Neural crest cell (in vitro differentiated cells): ENCODE results near the gene BTBD2. TPM values are rescaled to one million over a fixed set of nuclear protein-coding genes. Genes with fewer than 3 reads are reported as not detected.

Experiments
- DNase-seq: peaks from one replicate; pipeline ENCODE4 v3.0.0; 2021; ENCODE audit warnings: low read depth, mixed read lengths, low spot score
- H3K27ac Mint-ChIP-seq: one replicate; pipeline ENCODE4 v1.8.0; 2021; ENCODE audit warnings: mild to moderate bottlenecking, mixed read lengths; ENCODE audit not compliant: unreplicated experiment
- H3K27me3 Mint-ChIP-seq: 2 replicates; pipeline ENCODE4 v1.8.0; 2021; ENCODE audit warnings: low read depth, mild to moderate bottlenecking, mixed read lengths
- H3K36me3 Mint-ChIP-seq: 2 replicates; pipeline ENCODE4 v1.8.0; 2021; ENCODE audit warnings: low read depth, mild to moderate bottlenecking, mixed read lengths
- H3K4me1 Mint-ChIP-seq: 2 replicates; pipeline ENCODE4 v1.8.0; 2021; ENCODE audit warnings: mixed read lengths
- H3K4me3 Mint-ChIP-seq: one replicate; pipeline ENCODE4 v1.8.0; 2021; ENCODE audit warnings: mild to moderate bottlenecking, mixed read lengths
- H3K9me3 Mint-ChIP-seq: 2 replicates; pipeline ENCODE4 v1.8.0; 2021; ENCODE audit warnings: mixed read lengths
- long read RNA-seq: library from polyadenylated mRNA; unstranded; transcript quantifications from one replicate; pipeline ENCODE4 v2.0.0, GENCODE V29; 2020
- total RNA-seq: library from RNA; stranded (reverse); gene quantifications from 2 replicates; pipeline ENCODE4 v1.2.1, GENCODE V29; 2021
- TF ChIP-seq, protein P1 (sequence below): fragments of 200-600 bp; sonication (generic); conservative IDR thresholded peaks from 2 replicates; pipeline ENCODE4 v1.5.0; 2021; ENCODE audit warnings: antibody characterized with exemption, mild to moderate bottlenecking

BTBD2 gene
- 138 and 142 TPM in 2 replicates for total RNA-seq
- long read RNA-seq = 0 reads

GRCh38 chr19:2015608-2015950 lies at the start of gene BTBD2:
Gene BTBD2 (minus strand): TSS chr19:2015714. CDS start chr19:2015703, 11 bp downstream.
- peaks cover 16% of the 10 kb centered on the region for H3K4me1 Mint-ChIP-seq
- peak within 1 kb of the TSS; percentile 61 for H3K4me3 Mint-ChIP-seq
- no peaks in the 10 kb centered on the region for H3K9me3 Mint-ChIP-seq
- no peaks in the 10 kb centered on the region for H3K27me3 Mint-ChIP-seq
- H3K36me3 Mint-ChIP-seq = no peaks in the 10 kb centered on the region
- DNase-seq = no peak
- no peak within 1 kb of the TSS for H3K27ac Mint-ChIP-seq
- TF ChIP-seq, protein P1, sequence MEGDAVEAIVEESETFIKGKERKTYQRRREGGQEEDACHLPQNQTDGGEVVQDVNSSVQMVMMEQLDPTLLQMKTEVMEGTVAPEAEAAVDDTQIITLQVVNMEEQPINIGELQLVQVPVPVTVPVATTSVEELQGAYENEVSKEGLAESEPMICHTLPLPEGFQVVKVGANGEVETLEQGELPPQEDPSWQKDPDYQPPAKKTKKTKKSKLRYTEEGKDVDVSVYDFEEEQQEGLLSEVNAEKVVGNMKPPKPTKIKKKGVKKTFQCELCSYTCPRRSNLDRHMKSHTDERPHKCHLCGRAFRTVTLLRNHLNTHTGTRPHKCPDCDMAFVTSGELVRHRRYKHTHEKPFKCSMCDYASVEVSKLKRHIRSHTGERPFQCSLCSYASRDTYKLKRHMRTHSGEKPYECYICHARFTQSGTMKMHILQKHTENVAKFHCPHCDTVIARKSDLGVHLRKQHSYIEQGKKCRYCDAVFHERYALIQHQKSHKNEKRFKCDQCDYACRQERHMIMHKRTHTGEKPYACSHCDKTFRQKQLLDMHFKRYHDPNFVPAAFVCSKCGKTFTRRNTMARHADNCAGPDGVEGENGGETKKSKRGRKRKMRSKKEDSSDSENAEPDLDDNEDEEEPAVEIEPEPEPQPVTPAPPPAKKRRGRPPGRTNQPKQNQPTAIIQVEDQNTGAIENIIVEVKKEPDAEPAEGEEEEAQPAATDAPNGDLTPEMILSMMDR = no peak

DNA sequence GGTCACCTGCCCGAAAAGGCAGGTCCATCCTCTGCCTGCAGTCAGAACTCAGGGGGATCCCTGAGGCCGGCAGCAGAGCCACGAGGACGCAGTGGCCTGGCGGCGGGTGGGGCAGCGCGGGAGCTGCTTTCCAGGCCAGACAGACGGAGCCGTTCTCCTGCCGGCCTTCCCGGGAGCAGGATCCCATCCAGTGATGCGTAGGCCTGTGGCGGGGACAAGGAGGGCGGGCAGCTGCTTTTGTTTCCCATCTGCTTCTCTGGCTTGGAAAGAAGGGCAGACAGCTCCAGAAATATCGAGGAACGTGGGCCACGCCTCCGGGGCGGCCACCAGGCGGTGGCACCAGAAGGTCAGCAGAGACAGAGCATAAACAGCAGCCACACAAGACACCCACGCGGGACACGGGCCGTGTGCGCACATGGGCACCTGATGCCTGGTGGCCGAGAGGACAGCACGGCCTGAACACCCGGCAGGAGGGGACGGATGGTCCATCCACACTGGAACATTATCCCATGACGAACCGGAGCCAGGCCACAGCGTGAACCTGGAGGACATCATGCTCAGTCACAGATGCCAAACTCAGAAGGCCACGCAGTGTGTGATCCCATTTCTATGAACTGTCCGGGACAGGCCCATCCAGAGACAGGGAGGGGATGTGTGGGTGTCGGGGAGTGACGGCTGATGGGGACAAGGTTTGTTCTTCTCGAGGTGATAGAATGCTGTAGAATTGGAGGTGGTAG lies 49.4 kb upstream of the BTBD2 start:
- no peaks in the 10 kb centered on the region for H3K9me3 Mint-ChIP-seq
- H3K27ac Mint-ChIP-seq = no peak overlapping the region
- TF ChIP-seq, protein P1 = no peak
- no peaks in the 10 kb centered on the region for H3K27me3 Mint-ChIP-seq
- H3K4me1 Mint-ChIP-seq = peaks cover 41% of the 10 kb centered on the region
- H3K4me3 Mint-ChIP-seq = peak overlapping the region; percentile 49
- no peak for DNase-seq
- H3K36me3 Mint-ChIP-seq = no peaks in the 10 kb centered on the region

GRCh38 chr19:2064395-2064787 lies 48.9 kb upstream of the BTBD2 start:
- H3K36me3 Mint-ChIP-seq = no peaks in the 10 kb centered on the region
- no peaks in the 10 kb centered on the region for H3K9me3 Mint-ChIP-seq
- H3K27me3 Mint-ChIP-seq = no peaks in the 10 kb centered on the region
- peaks cover 39% of the 10 kb centered on the region for H3K4me1 Mint-ChIP-seq
- TF ChIP-seq, protein P1 = no peak
- no peak for DNase-seq
- no peak overlapping the region for H3K27ac Mint-ChIP-seq
- H3K4me3 Mint-ChIP-seq = peak overlapping the region; percentile 49

DNA sequence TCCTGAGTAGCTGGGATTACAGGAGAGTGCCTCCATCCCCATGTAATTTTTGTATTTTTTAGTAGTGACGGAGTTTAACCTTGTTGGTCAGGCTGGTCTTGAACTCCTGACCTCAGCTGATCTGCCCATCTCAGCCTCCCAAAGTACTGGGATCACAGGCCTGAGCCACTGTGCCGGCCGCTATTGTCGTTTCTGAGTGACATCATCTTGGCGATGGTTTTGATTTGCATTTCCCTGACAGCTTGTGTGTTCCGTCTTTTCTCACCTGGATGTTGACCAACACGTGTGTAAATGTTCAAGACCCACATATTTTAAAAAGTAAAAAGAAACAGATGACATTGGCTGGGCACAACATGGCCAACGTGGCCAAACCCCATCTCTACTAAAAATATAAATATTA lies 48.3 kb upstream of the BTBD2 start:
- H3K4me3 Mint-ChIP-seq = peak overlapping the region; percentile 54
- peaks cover 43% of the 10 kb centered on the region for H3K4me1 Mint-ChIP-seq
- DNase-seq = no peak
- H3K27ac Mint-ChIP-seq = no peak overlapping the region
- H3K36me3 Mint-ChIP-seq = no peaks in the 10 kb centered on the region
- TF ChIP-seq, protein P1 = no peak
- H3K9me3 Mint-ChIP-seq = no peaks in the 10 kb centered on the region
- H3K27me3 Mint-ChIP-seq = no peaks in the 10 kb centered on the region

- no peaks in the 10 kb centered on the region for H3K9me3 Mint-ChIP-seq
Measured at GRCh38 chr19:2062770-2063169, 47.3 kb upstream of the BTBD2 start.

More at GRCh38 chr19:2062770-2063169, 47.3 kb upstream of the BTBD2 start:
- H3K4me3 Mint-ChIP-seq = peak overlapping the region; percentile 94
- H3K27me3 Mint-ChIP-seq = no peaks in the 10 kb centered on the region
- no peaks in the 10 kb centered on the region for H3K36me3 Mint-ChIP-seq
- peaks cover 43% of the 10 kb centered on the region for H3K4me1 Mint-ChIP-seq
- DNase-seq = no peak
- TF ChIP-seq, protein P1 = no peak
- H3K27ac Mint-ChIP-seq = peak overlapping the region; percentile 97
